Activated CD8-positive, alpha-beta memory T cell treated with anti-CD3 and anti-CD28 coated beads, Interleukin-2, amount 50 U/mL, for 24 hours (primary cell): ENCODE measurements around the gene SRSF1.

Experiments
- DNase-seq: peaks from one replicate; pipeline ENCODE4 v3.0.0-alpha.2; 2020; ENCODE audit errors: extremely low read depth

Gene SRSF1

DNA sequence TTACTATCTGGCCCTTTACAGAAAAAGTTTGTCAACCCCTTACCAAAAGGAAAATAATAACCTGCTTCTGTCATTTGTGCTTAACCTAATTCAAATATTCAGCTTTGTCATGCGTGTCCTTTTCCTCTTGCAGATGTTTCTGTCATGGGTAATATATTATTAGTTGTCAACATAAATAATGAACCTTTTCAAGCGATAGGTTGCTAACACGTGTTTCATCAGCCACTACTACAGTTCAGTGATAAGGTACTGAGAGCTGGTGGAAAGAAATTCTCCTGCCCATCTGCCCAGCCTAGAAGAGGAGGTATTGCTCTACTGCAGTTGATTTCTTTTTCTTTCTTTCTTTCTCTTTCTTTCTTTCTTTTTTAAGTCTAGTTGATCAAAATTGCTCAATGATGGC is 12.0 kb upstream of the SRSF1 start:
- DNase-seq = no peak

DNA sequence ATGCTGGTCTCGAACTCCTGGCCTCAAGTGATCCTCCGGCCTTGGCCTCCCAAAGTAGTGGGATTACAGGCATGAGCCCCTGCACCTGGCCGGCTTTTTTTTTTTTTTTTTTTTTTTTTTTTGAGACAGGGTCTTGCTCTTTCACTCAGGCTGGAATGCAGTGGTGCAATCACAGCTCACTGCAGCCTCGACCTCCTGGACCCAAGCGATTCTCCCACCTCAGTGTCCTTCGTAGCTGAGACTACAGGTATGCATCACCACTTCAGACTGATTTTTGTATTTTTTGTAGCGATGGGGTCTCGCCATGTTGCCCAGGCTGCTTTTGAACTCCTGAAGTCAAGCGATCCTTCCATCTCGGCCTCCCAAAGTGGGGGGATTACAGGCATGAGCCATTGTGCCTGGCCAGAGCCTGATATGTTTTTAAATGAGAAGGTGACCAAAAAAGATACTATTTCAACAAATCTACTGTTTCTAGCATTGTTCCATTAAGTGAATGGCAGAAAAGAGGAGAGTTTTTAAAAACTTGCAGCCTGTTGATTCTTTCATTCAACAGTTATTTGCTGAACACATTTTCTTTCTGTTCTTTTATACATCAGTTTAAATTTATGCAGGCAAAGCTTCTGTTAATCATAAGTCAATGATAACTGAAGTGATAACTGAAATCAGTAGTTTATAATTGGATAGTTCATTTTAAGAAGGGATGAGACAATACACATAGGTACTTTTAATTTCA is 3.2 kb upstream of the SRSF1 start:
- DNase-seq = no peak

DNA sequence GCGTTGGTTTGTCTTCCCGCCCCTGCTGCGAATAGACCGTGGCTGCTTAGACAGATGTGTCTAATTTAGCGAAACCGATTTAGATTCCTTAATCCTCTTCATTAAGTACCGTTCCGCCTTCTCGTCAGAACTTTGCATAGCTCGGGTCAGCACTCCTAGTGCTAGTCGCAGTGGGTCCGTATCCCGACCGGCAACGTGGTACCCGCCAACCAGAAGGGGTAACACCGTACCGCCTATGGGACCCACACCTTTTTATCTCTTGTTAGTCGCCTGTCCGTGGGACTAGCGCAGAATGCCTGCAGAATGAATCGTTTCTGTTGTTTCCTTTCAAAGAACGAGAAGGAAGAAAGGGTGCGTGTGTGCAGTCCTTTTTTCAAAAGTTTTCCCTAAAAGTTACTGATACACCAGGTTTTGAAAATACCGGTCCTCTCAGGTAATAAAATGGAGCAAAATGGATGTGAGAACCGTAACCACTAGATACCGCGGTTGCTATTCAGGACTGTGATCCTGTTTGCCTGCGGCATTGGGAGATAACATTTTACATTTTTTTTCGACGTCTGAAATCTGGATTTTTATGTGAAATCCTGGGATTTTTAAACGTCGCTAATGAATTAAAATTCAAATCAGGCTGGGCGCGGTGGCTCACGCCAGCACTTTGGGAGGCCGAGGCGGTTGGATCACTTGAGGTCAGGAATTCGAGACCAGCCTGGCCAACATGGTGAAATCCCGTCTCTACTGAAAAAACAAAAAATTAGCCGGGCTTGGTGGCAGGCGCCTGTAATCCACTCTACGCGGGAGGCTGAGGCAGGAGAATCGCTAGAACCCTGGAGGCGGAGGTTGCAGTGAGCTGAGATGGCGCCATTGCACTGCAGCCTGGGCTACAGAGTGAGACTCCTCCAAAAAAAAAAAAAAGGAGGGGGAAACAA is 998 bp upstream of the SRSF1 start:
- DNase-seq = no peak

DNA sequence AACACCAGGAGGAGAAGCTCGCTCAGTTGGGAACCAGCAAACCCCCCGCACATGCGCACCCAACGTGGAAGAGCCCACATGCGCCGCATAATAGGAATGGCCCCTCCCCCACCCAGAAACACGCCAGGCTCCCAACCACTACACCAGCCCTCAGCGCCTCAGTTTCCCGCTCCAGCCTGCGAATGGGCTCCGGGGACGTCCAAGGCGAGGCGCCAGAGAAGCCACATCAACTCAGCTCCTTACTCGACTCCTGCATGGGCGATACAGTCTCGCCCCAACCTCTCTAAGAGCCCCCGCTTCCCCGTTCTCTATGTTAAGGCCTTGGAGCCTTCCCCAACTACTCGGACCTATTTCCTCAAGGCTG is 504 bp downstream of the SRSF1 start:
- DNase-seq = peak; percentile 39

DNA sequence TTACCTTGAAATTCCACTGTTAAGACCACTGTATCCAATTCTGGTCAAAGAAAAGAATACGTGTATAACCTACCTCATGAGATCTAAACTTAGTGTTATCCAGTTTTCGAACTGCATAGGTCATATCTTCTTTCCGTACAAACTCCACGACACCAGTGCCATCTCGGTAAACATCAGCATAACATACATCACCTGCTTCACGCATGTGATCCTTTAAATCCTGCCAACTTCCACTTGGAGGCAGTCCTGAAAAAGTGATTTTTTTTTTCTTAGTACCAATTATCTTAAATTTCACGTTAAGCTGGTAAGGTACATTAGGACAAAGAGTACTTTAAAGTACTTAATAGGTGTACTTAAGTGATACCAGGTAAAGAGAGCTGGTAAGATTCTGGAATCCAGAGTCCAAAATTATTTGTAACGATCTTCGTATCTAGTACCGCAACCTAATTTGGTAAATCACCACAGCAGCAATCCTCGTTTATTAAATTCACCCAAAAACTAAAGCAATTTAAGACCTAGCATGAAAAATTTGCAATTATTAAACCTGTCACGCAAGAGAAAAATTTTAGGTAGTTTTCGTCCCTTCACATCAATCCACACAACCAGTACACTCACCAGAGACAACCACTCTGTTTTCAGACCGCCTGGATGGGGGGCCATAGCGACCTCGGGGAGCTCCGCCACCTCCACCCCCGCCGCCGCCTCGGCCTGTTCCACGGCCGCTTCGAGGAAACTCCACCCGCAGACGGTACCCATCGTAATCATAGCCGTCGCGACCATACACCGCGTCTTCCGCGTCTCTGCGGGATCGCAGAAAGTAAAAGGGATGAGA is 1.1 kb downstream of the SRSF1 start:
- DNase-seq = no peak

DNA sequence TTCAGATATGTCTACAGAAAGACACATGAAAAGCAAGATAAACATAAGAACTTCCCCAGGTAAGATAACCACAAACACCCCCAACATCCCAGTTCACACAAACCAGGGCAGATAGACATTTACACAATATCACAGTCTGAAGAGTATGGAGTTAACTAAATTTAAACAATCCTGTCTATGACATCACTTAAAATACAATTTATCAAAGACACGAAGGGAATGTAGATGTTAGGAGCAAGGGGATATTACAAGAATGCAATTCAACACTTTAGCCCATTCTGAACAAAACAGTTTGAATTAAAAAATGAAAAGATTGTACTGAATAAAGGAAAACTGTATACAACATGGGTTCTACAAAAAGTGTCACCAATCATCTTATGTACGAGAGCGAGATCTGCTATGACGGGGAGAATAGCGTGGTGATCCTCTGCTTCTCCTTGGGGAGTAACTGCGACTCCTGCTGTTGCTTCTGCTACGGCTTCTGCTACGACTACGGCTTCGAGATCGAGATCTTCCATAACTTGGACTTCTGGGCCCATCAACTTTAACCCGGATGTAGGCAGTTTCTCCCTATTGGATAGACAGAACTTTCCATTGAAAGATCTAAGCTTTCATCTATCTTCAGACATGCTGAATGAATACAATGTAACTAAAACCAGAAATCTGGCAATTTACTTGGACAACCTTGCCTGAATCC is 1.9 kb downstream of the SRSF1 start:
- DNase-seq = no peak

DNA sequence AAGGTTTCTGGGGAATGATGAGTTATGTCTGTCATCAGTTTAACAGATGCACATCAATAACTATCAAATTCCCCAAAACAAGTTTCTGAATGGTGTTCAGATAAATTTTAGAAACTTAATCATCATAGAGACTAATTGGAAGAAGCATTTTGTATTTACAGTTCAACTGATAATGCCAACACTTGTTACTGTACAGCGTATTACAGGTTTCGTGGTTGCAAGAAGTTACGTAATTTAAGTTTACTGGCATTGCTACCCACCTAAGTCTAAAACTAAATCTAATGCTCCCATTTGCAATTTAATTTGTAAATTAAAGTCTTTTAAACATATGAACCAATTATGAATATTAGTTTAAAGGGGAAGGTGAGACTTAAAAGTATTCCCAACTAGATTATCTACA is 3.0 kb downstream of the SRSF1 start:
- DNase-seq = no peak

DNA sequence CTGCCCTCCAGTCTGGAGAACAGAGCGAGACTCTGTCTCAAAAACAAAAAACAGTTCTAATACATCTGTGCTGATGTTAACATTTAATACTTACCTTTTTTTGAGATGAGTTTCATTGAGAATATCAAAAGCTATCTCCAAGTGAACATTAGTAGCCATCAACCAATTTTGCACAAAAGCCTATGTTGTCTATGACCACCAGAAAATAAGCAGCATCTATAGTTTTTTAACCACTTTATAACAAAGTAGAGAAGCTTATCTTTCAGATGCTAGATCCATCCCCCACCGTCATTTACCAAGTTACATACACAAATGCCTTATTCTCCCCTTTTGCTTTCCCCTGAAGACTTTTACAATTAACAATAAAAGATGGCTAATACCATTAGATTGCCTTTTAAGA is 4.1 kb downstream of the SRSF1 start:
- DNase-seq = no peak

DNA sequence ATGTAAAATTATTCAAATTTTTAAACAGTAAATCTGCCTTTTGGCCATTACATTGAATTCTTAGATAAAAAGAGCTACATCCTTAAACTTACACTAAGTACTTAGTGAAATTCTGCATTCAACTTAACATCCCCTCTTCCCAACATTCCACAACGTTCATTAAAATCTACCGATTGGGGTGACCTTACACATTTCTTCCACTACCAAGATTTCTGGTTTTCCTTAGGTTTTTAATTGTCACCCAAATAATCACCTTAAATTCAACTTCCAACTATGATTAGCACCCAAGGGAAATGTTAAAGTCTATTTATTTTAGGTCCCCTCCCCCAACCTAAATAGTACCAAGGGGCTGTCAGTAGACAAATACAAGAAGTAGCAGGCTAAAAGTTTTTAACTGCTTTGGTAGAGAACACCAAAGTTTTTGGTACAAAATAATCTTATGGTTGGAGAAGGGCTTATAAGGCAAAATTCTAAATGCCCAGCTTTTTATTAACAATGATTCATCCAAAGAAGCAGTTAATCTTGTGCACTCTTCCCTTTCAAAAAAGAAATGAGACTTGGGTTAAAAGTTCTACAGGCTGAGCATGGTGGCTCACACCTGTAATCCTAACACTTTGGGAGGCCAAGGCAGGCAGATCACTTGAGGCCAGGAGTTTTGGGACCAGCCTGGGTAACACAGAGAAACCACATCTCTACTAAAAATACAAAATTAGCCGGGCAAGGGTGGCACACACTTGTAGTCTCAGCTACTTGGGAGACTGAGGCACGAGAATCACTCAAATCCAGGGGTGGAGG is 4.7 kb downstream of the SRSF1 start:
- no peak for DNase-seq

DNA sequence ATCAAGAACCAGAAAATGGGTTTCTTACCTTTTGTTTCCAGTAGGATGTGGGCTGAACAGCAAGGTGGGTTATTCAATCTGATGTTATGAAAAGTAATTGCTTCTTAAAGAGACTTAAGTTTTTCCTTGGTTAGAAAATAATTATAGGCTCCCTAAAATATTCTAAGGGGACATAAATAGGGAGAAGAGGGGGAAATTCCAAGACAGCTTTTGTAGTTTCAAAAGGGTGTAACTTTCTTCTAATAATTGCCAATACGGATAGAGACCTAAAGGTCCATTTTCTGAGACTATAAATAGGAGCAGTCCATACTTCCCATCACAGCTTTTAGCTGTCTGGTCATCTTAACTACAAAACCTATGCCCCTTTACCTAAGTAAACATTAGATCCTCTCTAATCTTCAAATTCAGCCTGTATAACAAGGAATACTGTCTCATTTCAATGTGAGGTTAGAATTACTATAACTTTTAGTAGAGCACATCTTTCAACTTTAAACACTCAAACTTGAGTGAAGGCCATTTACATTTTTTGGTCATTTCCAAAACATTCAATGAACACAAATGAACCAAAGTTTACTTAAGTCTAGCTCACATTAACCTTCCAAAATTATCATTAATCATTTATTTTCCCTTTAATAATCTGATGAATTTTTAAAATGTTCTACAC is 5.5 kb downstream of the SRSF1 start:
- no peak for DNase-seq

DNA sequence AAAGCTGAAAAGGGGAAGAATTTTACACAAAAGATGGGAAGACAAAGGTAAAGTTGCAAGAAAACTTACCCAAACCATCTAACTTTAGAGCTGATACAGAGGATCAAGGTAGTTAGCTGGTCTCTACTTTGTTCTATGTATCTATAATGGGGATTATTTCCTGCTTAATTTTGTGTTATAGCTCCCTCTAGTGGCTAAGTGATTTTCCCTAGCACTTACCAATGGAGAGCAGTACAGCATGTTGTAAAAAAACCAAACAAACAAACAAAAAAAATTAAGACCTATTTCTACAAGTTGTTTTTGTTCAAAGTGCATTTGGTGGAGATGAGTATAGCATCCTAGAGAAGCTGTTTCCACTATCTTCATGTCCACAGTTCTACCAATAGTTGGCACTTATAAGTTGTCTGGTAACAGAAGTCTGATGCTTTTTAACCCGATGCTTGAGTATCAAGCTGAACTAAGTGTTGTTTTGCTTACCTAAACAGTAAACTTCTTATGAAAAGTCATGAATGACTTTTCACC is 7.5 kb downstream of the SRSF1 start:
- DNase-seq = no peak

DNA sequence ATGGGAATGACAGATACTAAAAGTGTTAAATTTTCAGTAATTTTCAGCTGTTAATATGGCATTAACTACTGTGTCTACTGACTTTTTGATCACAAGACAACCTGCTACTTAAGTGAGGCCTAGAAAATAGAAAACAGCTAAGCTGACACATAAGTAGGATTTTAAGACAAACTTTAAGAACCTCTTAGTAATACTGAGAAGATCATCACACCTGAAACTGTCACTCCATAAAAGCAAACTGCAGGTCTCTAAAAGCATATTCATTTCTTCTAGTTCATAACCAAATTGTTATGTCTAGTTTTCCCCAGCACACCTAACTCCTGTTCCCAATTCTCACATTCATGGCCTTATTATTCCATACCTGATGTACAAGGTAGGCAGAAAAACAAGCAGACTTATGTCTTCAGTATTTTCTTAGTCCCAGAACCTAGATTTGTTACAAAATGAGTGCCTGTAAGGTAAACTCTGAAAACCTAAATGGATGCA is 8.0 kb downstream of the SRSF1 start:
- DNase-seq = no peak

DNA sequence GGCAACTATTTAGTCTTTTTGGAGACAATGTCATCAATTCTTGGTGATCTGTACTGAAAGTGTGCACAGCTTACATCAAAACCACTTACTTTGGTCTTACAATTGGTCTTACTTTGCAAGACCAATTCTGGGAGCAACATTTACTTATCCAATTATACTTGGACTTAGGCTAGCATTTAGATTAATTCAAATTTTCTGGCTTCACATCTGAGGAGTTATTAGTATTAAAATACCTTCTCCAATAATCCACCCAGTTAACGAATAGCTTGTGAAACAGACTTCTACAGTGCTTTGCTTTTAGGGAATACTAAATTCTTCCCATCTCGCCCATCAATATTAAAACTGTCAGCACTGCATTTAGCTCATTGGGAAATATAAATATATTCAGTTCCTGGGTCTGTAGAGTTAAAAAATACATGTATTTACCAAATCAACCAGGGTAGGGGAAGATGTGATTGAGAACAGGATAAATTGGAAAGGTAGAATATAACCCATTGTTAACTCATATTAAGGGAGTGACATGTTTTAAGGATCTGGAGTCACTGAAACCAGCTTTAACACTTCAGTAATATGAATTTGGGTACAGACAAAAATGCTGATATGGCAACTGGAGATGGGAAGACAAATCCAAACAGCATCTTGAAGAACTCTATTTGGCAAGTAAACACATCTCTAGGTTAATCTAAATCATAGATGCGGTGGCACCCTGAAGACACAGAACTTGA is 9.8 kb downstream of the SRSF1 start:
- DNase-seq = no peak

DNA sequence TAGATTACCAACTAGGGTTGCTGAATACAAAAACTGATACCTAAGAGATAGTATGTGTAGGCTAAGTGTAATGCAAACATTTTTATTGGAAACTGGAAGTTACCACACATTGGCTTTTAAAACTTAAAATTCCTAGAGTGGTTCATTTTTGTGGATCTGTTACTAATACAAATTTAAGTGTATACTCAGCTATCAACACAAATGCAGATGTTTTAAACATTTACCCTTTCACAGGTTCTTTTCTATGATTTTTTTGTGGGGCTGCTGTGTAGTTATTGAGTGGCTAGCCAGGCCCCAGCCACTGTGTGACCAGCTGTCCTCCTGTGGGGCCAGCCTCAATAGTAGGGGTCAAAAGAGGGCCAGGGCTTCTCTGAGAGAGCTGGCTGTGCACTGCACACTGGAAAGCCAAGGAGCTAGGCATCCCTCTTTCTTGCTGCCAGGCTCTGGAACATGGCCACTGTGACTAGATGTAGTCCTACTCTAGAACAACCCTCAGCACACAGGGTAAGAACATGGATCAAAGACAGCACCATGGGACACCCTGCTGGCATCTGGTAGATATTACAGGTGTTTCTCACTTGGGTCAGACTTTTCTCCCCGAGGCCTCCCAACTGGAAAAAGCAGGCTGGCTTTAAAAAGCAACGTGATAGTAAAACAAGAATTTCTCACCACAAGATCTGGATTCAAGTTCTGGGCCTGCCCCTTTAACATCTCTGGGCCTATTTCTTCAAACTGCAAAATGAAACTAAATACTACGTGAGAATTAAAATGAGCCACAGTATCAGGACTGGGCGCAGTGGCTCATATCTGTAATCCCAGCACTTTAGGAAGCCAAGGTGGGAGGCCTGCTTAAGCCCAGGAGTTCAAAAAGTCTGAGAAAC is 11.7 kb downstream of the SRSF1 start:
- no peak for DNase-seq

DNA sequence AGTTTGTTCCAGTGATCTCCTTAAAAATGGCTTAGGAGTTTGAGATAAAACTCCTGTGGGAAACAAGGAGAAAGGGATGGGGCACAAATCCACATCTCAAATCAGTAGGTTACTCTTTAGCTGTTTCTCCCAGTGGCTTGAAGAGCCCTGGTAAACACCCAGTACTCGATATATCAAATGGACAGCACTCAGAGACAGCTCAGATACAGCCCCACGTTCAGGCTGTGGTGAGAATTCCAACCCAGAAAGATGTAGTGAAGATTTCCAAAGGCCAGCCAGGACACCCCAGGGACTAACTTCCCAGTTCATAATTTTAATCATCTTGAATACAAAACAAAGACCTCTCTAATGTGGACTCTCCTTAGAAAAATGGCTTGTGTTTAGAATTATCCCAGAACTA is 12.6 kb downstream of the SRSF1 start:
- DNase-seq = no peak

DNA sequence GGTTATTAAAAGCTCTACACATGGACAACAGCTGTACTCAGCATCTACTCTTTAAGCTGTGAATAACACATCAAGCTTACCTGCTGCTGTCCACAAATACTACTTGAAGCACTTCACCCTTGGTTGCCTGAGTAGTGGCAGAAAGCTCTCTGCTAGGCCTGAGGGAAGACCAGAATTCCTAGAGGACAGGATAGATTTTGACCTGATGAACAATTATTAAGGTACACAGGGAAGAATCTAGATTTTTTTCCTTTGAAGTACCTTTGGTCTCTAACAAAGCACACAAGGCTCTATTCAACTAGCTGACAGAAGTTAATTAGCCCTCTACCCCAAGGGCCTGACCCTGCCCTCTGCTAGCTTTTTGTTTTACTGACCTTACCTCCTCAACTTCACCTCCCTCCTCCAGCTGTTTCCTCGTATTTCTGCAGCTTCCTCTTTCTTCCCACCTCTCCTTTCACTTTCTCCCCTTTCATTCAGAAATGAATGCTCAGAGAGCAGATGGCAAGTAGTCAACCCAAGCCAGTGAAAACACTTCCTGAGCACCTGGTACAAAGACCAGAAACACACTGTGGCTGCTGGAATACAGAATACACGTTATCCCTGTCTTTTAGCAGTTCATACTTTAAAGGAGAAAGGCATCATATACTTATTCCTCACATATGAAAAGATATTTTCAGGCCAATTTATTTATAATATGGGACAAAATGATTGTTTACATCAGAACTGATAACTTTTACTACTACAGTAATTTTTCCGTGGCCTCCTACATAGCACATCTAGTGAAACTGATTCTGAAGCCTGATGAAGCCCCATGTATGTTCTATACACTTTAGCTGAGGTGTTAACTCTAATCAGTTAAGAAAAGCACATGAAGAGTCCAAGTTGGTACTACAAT is 13.3 kb downstream of the SRSF1 start:
- DNase-seq = no peak

DNA sequence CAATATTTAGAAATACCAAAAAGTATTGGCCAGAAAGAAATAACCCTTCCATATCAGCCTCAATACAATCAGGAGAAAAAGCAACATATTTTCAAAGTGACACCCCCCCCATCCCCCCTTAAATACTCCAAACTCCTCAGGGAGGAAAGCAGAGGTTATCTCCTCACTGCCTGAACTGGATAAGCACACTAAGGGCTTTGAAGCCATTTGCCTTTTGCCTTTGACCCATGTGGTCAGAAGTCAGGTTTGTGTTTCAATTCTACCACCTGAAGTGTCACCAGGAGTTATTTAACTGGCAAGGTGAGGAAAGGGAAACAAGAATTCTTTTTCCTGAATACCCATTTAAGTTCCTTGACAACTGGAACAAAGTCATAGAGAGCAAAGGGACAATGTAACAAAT is 15.5 kb downstream of the SRSF1 start:
- DNase-seq = no peak
